Subcutaneous abdominal adipose tissue (tissue), 5 donors: ENCODE data around the gene GSE1.

Experiments used
- H3K27ac ChIP-seq: one replicate; pipeline ENCODE4 v1.7.0; 2013; ENCODE audit warnings: low read depth, mild to moderate bottlenecking, inconsistent platforms, low read length, moderate library complexity
- H3K27me3 ChIP-seq, 5 donors: one replicate each; pipeline ENCODE4 v1.7.0; 2013; ENCODE audit warnings: low read length in 5 of 5, inconsistent platforms in 1 of 5; ENCODE audit not compliant: control insufficient read depth in 5 of 5, insufficient read depth in 4 of 5
- H3K36me3 ChIP-seq, 5 donors: one replicate each; pipeline ENCODE4 v1.7.0; 2013; ENCODE audit warnings: low read length in 5 of 5; ENCODE audit not compliant: control insufficient read depth in 5 of 5, insufficient read depth in 5 of 5
- H3K4me1 ChIP-seq, 5 donors: one replicate each; pipeline ENCODE4 v1.7.0; 2013; ENCODE audit warnings: low read length in 5 of 5, mild to moderate bottlenecking in 3 of 5, moderate library complexity in 1 of 5; ENCODE audit not compliant: control insufficient read depth in 5 of 5, insufficient read depth in 5 of 5
- H3K4me3 ChIP-seq, 5 donors: one replicate each; pipeline ENCODE4 v1.7.0; 2013; ENCODE audit warnings: low read length in 5 of 5, low read depth in 1 of 5
- H3K9ac ChIP-seq, 5 donors: one replicate each; pipeline ENCODE4 v1.7.0; 2013; ENCODE audit warnings: low read length in 5 of 5, mild to moderate bottlenecking in 4 of 5, moderate library complexity in 3 of 5
- H3K9me3 ChIP-seq, 5 donors: one replicate each; pipeline ENCODE4 v1.7.0; 2013; ENCODE audit warnings: low read length in 5 of 5; ENCODE audit not compliant: control insufficient read depth in 5 of 5
- donor health status: healthy.
- donor health status: healthy.
- donor health status: healthy.
- donor health status: healthy.
- donor health status: healthy.

GSE1 gene

DNA sequence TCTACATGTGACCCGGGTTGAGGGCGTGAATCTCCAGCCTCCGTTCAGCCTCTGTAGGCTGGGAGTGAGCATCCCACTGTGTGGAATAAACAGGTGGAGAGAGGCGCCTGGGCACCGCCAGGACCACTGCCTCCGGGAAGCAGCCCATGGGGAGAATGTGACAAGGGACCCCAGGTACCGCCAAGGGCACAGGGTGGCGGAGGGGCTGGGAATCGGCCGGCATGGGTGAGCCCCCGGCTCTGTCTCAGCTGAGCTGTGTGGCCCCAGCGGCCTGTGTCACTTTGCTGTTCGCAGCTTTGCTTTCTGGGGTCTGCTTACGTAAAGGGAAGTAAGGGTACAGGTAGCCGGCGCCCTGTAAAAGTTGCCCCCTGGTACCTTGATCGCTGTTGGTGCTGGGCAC lies 11.5 kb downstream of the GSE1 start:
- H3K4me1 ChIP-seq: peaks cover 0 to 52% (median 37%) of the 10 kb centered on the region in 5 donors
- H3K27me3 ChIP-seq: no peaks in the 10 kb centered on the region
- H3K4me3 ChIP-seq: no peak overlapping the region
- H3K27ac ChIP-seq: no peak overlapping the region
- peaks cover 0 to 19% (median 5%) of the 10 kb centered on the region in 5 donors for H3K36me3 ChIP-seq
- H3K9ac ChIP-seq: no peak overlapping the region
- H3K9me3 ChIP-seq: peaks cover 0 to 5% (median 3%) of the 10 kb centered on the region in 5 donors

DNA sequence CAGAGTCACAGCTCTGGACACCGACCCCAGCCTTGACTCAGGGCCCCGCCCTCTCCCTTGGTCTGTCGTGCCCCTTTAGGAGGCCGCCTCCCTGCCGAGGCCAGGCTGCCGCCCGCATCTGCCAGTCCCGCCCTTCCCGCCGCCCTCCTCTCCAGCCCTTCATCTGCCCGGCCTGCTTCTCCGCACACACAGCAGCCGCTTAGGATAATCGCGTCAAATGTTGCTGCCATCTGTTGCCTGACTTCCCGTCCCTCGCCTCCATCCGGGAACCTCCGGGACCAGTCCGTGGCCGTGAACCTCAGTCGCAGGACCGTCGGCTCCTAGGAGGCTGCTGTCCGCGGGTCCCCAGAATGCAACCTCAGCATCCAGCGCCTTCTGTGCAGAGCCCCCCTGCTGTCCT lies 11.9 kb downstream of the GSE1 start:
- no peak overlapping the region for H3K9ac ChIP-seq
- peaks cover 0 to 9% (median 7%) of the 10 kb centered on the region in 5 donors for H3K9me3 ChIP-seq
- no peak overlapping the region for H3K27ac ChIP-seq
- H3K27me3 ChIP-seq: no peaks in the 10 kb centered on the region
- H3K4me1 ChIP-seq: peaks cover 0 to 52% (median 37%) of the 10 kb centered on the region in 5 donors
- H3K36me3 ChIP-seq: peaks cover 0 to 19% (median 5%) of the 10 kb centered on the region in 5 donors
- no peak overlapping the region for H3K4me3 ChIP-seq

DNA sequence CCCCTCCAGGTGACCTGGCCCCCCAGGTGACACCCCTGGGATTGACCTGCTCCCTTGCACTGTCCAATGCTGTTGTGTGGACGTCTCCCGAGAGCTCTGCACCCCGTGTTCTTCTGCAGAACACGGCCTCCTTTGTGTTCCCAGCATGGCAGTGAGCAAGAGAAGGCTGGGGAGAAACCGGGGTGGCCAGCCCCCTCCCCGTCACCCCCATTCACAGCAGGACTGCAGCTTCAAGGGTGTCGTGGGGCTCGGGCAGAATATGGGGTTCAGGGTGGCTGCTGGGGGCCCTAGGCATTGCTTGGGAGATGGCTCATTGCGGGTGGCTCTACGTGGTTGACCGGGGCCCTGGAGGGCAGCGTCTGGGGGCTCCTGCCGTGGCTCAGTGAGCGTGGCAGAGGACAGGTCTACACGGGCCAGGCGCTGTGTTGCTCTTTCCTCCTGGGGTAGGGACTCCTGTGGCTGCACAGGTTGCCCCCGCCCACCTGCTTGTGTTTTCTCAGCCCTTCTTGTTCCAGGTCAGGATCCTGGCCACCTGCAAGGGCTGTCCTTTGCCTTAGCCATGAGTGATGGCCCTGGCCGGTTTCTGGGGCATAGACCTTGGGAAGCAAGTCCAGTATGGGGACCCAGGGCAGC lies 12.5 kb downstream of the GSE1 start:
- Histone ChIP-seq H3K9ac (peak overlapping the region in 1 of 5 donors; percentile 20), H3K27me3 (no peaks in the 10 kb centered on the region), H3K4me3 (no peak overlapping the region), H3K36me3 (peaks cover 0 to 19% (median 4%) of the 10 kb centered on the region in 5 donors), H3K4me1 (peaks cover 0 to 52% (median 43%) of the 10 kb centered on the region in 5 donors), H3K27ac (no peak overlapping the region), H3K9me3 (peaks cover 0 to 10% (median 7%) of the 10 kb centered on the region in 5 donors)

DNA sequence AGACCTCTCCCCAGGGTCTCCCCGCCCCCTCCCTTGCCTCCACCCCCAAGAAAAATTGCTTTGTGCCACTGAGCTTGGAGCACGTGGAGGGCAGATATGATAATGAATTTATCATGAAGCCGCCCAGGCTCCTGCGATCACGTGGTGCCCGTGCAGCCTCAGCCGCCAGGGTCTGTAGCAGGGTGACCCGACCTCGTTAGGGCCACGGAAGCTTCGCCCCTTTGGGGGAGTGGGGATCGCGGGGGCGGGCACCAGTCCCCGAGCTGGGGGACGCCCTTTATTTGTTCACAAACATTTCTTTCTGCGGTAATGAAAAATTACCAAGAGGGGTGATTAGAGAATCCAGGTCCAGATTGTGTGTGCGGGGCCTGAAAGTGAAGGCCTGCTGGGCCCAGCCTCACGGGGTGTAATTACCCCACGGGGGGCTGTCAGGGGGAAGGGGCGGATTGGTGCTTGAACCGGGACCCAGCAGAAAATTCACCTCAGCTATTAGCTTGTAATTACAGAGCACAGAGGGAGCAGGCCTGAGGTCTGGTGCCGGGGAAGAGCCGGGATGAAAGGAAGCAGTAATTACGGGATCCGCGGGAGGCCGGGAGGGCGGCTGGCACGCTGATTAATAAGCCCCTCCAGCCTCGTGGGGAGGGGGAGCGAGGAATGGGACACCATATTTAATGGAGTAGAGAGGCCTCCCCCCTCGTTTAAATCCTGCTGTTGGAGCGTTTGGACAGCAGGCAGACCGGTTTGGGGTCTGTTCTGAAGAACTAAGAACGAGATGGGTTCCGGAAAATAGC lies 13.3 kb downstream of the GSE1 start:
- Histone ChIP-seq H3K9ac (peak overlapping the region in 1 of 5 donors; percentile 65), H3K4me1 (peaks cover 0 to 56% (median 50%) of the 10 kb centered on the region in 5 donors), H3K27ac (no peak overlapping the region)

DNA sequence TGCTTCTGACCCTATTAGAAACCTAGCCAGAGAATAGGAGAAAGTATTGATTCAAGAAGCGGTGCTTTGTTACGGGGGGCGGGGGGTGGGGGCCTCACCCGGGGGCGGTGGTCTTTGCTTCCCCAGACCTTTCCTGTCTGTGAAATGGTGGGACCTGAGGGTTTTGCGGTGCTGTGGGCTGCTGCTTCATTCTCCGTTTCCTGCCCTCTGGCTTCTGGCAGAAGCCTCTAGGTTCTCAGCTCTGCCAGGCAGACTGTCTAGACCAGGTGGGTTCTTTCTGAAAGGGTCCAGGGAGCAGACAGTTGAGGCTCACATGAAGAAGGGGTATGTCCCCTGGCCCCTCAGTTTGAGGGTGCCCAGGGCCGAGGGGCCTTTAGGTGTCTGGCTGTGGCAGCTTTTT lies 14.0 kb downstream of the GSE1 start:
- no peak overlapping the region for H3K9ac ChIP-seq
- peaks cover 0 to 10% (median 7%) of the 10 kb centered on the region in 5 donors for H3K9me3 ChIP-seq
- peaks cover 0 to 17% (median 3%) of the 10 kb centered on the region in 5 donors for H3K36me3 ChIP-seq
- H3K27me3 ChIP-seq: no peaks in the 10 kb centered on the region
- H3K4me1 ChIP-seq: peaks cover 0 to 58% (median 51%) of the 10 kb centered on the region in 5 donors
- no peak overlapping the region for H3K4me3 ChIP-seq
- H3K27ac ChIP-seq: no peak overlapping the region

More for the DNA sequence above, 13.3 kb downstream of the GSE1 start:
- Histone ChIP-seq H3K36me3 (peaks cover 0 to 19% (median 3%) of the 10 kb centered on the region in 5 donors), H3K27me3 (no peaks in the 10 kb centered on the region), H3K9me3 (peaks cover 0 to 10% (median 7%) of the 10 kb centered on the region in 5 donors), H3K4me3 (peak overlapping the region in 1 of 5 donors; percentile 31)

DNA sequence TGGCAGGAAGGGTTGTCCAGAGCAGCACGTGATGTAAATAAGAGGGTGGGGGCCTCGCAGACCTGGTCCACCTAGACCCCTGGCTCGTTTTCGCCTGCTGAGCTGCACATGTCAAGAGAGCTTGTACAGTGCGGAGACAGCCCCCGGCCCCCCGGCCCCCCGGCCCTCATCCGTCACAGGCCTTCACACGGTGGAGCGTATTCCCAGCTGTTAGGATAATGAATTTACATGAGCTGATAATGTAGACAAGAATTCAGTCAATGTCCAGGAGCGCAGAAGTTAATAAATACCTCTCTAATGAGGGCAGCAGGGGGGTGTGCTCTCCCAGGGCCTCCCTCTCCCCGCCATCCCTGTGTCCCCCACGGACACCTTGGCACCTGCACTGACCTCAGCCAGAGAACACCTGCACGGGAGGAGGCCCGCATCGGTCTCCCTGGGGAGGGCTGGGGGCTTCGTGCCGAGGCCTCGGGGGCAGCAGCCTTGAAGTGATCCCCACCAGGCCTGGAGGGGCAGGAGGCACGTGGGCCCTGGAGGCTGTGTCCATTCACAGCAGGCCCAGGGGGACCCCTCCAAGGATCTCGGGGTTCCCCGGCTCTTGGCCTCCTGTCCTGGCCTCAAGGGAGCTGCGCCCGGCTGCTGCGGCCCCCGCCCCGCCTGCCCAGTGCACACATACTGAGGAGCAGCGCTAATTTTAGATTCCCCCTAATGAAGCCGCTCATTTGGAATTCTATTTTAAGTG lies 14.6 kb downstream of the GSE1 start:
- H3K27me3 ChIP-seq: no peaks in the 10 kb centered on the region
- no peak overlapping the region for H3K4me3 ChIP-seq
- H3K4me1 ChIP-seq: peaks cover 0 to 59% (median 50%) of the 10 kb centered on the region in 5 donors
- no peak overlapping the region for H3K9ac ChIP-seq
- H3K36me3 ChIP-seq: peaks cover 0 to 17% (median 3%) of the 10 kb centered on the region in 5 donors
- peaks cover 0 to 10% (median 7%) of the 10 kb centered on the region in 5 donors for H3K9me3 ChIP-seq
- H3K27ac ChIP-seq: no peak overlapping the region

DNA sequence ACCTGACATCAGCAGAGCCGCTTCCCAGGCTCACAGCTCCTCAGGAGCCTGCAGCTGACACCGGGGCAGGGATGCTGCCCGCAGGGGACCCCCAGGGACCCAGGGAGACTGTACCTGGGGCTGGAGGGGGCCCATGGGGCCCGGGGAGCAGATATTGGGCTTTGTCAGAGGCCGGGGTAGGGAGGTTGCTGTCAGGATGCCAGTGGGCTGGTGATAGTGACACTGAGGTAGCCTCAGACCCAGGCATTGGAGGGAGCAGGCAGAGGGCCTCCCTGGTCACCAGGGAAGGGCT lies 15.1 kb downstream of the GSE1 start:
- Histone ChIP-seq H3K36me3 (peaks cover 0 to 17% (median 3%) of the 10 kb centered on the region in 5 donors), H3K9me3 (peaks cover 0 to 10% (median 7%) of the 10 kb centered on the region in 5 donors), H3K4me3 (no peak overlapping the region), H3K9ac (no peak overlapping the region), H3K27ac (no peak overlapping the region), H3K4me1 (peaks cover 0 to 62% (median 48%) of the 10 kb centered on the region in 5 donors), H3K27me3 (no peaks in the 10 kb centered on the region)

DNA sequence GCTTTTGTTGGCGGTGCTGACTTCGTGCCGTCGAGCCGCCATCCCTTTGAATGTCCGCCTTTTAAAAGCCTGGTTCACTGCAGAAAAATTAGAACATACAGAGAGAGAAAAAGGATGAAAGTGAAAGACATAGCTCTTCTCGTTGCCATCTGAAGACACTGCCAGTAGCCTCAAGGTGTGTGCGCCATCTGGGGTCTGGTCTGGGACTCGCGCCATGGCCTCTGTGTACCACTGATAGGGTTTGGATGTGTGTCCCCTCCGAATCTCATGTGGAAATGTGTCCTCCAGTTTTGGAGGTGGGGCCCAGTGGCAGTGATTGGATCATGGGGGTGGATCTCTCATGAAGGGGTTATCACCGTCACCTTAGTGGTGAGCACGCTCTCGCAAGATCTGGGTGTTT lies 15.5 kb downstream of the GSE1 start:
- H3K4me3 ChIP-seq: no peak overlapping the region
- H3K36me3 ChIP-seq: peaks cover 0 to 19% (median 7%) of the 10 kb centered on the region in 5 donors
- H3K9ac ChIP-seq: no peak overlapping the region
- no peaks in the 10 kb centered on the region for H3K27me3 ChIP-seq
- H3K9me3 ChIP-seq: peaks cover 0 to 10% (median 7%) of the 10 kb centered on the region in 5 donors
- H3K4me1 ChIP-seq: peaks cover 0 to 66% (median 45%) of the 10 kb centered on the region in 5 donors
- H3K27ac ChIP-seq: no peak overlapping the region

DNA sequence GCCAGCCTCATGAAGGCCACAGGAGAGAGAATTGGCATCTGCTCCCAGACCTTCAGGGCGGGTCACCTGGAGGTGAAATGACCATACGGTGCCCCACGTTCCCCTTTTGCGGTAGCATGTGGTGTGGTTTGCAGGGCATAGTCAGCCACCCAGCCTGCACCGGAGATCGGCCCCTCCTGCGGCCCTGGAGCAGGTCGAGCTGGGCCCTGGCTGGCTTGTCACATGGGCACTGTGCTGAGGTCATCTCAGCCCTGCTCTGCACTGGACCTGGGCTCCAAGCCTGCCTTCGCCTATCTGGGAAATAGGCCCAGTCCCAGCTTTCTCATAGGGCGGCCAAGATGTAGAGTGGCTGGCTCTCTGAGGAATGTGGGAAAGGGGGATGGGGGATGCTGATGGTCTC lies 16.2 kb downstream of the GSE1 start:
- Histone ChIP-seq H3K4me3 (no peak overlapping the region), H3K9ac (no peak overlapping the region), H3K4me1 (peaks cover 2 to 66% (median 39%) of the 10 kb centered on the region in 5 donors), H3K9me3 (peaks cover 0 to 10% (median 7%) of the 10 kb centered on the region in 5 donors), H3K36me3 (peaks cover 0 to 20% (median 14%) of the 10 kb centered on the region in 5 donors), H3K27ac (no peak overlapping the region), H3K27me3 (no peaks in the 10 kb centered on the region)
